Sigmoid colon (tissue), 7 donors: Measurements from ENCODE around the gene PTGER4. TPM values are rescaled to one million over a fixed set of nuclear protein-coding genes. Genes with fewer than 3 reads are reported as not detected.
"Not testable (repeated sequence)": the region's sequence is repeated elsewhere in the genome, so short reads cannot be mapped to it uniquely, and the experiment has no call there.

Source experiments
- DNase-seq: peaks from one replicate; pipeline ENCODE4 v3.0.0-alpha.2; 2019
- H3K27ac ChIP-seq, 4 donors: fragments of 200-600 bp; sonication (generic); one replicate each; pipeline ENCODE4 v1.5.1; 2016 to 2019; ENCODE audit warnings: mild to moderate bottlenecking in 1 of 4
- H3K27me3 ChIP-seq, 3 donors: fragments of 200-600 bp; sonication (generic); one replicate each; pipeline ENCODE4 v1.5.1; 2019; ENCODE audit warnings: mild to moderate bottlenecking in 1 of 3
- H3K36me3 ChIP-seq, 4 donors: fragments of 200-600 bp; sonication (generic); one replicate each; pipeline ENCODE4 v1.5.1; 2016 to 2019
- H3K4me1 ChIP-seq, 4 donors: fragments of 200-600 bp; sonication (generic); one replicate each; pipeline ENCODE4 v1.5.1; 2017 to 2019
- H3K4me3 ChIP-seq, 4 donors: fragments of 200-600 bp; sonication (generic); one replicate each; pipeline ENCODE4 v1.5.1; 2017 to 2019; ENCODE audit warnings: mild to moderate bottlenecking in 2 of 4, moderate library complexity in 1 of 4
- H3K9me3 ChIP-seq, 4 donors: fragments of 200-600 bp in 3 of 4; sonication (generic) in 3 of 4; one replicate each; pipeline versions ENCODE4 v1.5.1 to v1.6.1; 2013 to 2019
- EP300 ChIP-seq, 4 donors: sonication (generic); formaldehyde crosslinking; IDR thresholded peaks; one replicate each; pipeline ENCODE4 v1.6.1; 2017; ENCODE audit warnings: antibody characterized with exemption in 4 of 4
- POLR2A ChIP-seq, 2 donors: fragments of 450-650 bp; IDR thresholded peaks; one replicate each; pipeline ENCODE4 v1.6.1; 2016; ENCODE audit warnings: antibody characterized with exemption in 2 of 2, mild to moderate bottlenecking in 2 of 2, moderate library complexity in 2 of 2
- POLR2AphosphoS5 ChIP-seq, 4 donors: sonication (generic); formaldehyde crosslinking; IDR thresholded peaks; one replicate each; pipeline ENCODE4 v1.6.1; 2017; ENCODE audit warnings: antibody characterized with exemption in 4 of 4
- WGBS, 2 donors: extraction: QIAGEN DNeasy Blood & Tissue Kit; methylation state at CpG; one replicate each; pipeline ENCODE4 v1.1.7; 2013; 5-methylcytosine and 5-hydroxymethylcytosine counted together
- intact Hi-C: fragments of 100-400 bp; cut with DNase I; formaldehyde crosslinking; loops from one replicate; pipeline ENCODE4 v1.15.1; 2023
- polyA plus RNA-seq, 3 donors: library from polyadenylated mRNA; stranded (reverse); fragments of 200-250 nt; gene quantifications; one replicate each; pipeline ENCODE4 v1.2.3, GENCODE V29; 2013
- total RNA-seq, 4 donors: library from RNA; depleted of rRNA; stranded (reverse); fragments of >200 nt; gene quantifications; one replicate each; pipeline ENCODE4 v1.1.0, GENCODE V29; 2016
- TF ChIP-seq, protein P1 (sequence below), 4 experiments: fragments of 450-650 bp in 3 of 4; fragments of 200-600 bp in 1 of 4; IDR thresholded peaks; one replicate each; pipeline ENCODE4 v1.5.1; 2016 to 2019; ENCODE audit warnings: antibody characterized with exemption in 4 of 4, mild to moderate bottlenecking in 3 of 4, moderate library complexity in 2 of 4
- donor health status: healthy with polysubstance abuse.
- donor health status: Bipolar disorder and iron deficiency.
- donor health status: healthy.

The PTGER4 gene
- total and polyA plus RNA-seq, 7 donors, result 9.0 to 77.7 (median 44.3) TPM

DNA sequence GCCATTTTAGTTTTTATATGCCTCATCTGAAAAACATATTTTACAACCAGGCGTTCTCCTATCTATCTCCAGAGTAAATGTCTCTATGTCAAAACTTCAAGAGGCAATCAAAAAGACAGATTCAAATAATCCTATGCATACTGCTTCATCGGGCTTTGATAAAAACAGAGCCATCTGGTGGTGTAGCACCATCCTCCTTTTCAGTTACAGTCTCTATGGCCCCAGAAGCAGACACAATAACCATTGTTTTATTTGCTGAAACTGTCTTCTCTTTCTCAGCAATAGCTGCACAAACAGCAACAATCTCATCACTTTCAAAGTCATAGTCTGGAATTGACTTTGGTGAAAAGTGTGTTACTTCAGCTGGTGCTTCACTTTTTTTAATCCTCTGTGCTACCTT is 36.3 kb downstream of the PTGER4 start:
- Histone ChIP-seq H3K27me3 (no peaks in the 10 kb centered on the region), H3K4me1 (peaks cover 0 to 7% (median 2%) of the 10 kb centered on the region in 4 donors), H3K36me3 (peaks cover 0 to 17% (median 3%) of the 10 kb centered on the region in 4 donors), H3K4me3 (no peak overlapping the region), H3K27ac (no peak overlapping the region), H3K9me3 (no peaks in the 10 kb centered on the region)
- 13 to 56% methylated on average over 2 of the region's 2 CpGs for WGBS, 2 donors
- TF ChIP-seq EP300 (IDR thresholded peaks at IDR 0.05) (no peak), POLR2A (IDR thresholded peaks at IDR 0.05) (no peak), POLR2AphosphoS5 (IDR thresholded peaks at IDR 0.05) (no peak)
- TF ChIP-seq, protein P1, sequence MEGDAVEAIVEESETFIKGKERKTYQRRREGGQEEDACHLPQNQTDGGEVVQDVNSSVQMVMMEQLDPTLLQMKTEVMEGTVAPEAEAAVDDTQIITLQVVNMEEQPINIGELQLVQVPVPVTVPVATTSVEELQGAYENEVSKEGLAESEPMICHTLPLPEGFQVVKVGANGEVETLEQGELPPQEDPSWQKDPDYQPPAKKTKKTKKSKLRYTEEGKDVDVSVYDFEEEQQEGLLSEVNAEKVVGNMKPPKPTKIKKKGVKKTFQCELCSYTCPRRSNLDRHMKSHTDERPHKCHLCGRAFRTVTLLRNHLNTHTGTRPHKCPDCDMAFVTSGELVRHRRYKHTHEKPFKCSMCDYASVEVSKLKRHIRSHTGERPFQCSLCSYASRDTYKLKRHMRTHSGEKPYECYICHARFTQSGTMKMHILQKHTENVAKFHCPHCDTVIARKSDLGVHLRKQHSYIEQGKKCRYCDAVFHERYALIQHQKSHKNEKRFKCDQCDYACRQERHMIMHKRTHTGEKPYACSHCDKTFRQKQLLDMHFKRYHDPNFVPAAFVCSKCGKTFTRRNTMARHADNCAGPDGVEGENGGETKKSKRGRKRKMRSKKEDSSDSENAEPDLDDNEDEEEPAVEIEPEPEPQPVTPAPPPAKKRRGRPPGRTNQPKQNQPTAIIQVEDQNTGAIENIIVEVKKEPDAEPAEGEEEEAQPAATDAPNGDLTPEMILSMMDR (IDR thresholded peaks at IDR 0.05), result no peak
- no peak for DNase-seq
- intact Hi-C loops, result no loop called here

DNA sequence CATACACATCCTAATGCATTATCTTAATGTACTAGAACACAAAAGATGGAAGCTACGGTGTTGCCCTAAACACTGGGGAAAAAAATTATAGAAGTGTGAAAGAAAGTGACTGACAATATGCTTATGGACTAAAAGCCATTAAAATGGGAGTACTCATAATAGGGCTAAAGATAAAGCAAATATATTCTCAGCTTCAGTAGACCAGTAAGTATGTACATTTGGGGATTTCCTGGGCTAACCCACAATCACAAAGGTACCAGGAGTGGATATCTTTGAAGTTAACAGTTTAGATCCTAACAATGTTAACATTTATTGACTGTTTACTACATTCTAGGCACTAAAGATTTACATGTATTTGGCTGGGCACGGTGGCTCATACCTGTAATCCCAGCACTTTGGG is 36.9 kb downstream of the PTGER4 start:
- peaks cover 0 to 7% (median 2%) of the 10 kb centered on the region in 4 donors for H3K4me1 ChIP-seq
- intact Hi-C loops, result no loop called here
- peaks cover 0 to 23% (median 3%) of the 10 kb centered on the region in 4 donors for H3K36me3 ChIP-seq
- H3K9me3 ChIP-seq, result no peaks in the 10 kb centered on the region
- H3K27ac ChIP-seq, result no peak overlapping the region
- H3K4me3 ChIP-seq, result no peak overlapping the region
- H3K27me3 ChIP-seq, result no peaks in the 10 kb centered on the region
- 59 to 77% methylated on average over 2 of the region's 2 CpGs for WGBS, 2 donors
- TF ChIP-seq, protein P1 (IDR thresholded peaks at IDR 0.05), result no peak
- TF ChIP-seq POLR2AphosphoS5 (IDR thresholded peaks at IDR 0.05) (no peak), POLR2A (IDR thresholded peaks at IDR 0.05) (no peak), EP300 (IDR thresholded peaks at IDR 0.05) (no peak)
- no peak for DNase-seq

DNA sequence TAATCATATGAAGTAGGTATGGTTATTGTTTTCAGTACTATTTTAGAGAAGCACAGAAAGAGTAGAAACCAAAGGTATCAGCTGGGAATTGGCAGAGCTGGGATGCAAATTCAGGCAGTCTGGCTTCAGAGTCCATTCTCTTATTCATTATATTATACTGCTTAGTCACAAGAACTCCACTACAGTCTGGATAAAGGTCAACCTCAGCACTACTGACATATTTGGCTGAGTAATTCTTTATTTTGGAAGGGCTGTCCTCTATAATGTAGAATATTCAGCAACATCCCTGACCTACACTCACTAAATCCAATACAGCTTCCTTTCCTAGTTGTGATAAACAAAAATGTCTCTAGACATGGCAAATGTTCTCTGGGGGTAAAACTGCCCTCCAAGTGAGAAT is 37.6 kb downstream of the PTGER4 start:
- H3K36me3 ChIP-seq, result peaks cover 0 to 30% (median 3%) of the 10 kb centered on the region in 4 donors
- no peak overlapping the region for H3K4me3 ChIP-seq
- intact Hi-C loops, result no loop called here
- H3K27me3 ChIP-seq, result no peaks in the 10 kb centered on the region
- peaks cover 0 to 7% (median 2%) of the 10 kb centered on the region in 4 donors for H3K4me1 ChIP-seq
- TF ChIP-seq EP300 (IDR thresholded peaks at IDR 0.05) (no peak), POLR2AphosphoS5 (IDR thresholded peaks at IDR 0.05) (no peak), POLR2A (IDR thresholded peaks at IDR 0.05) (no peak)
- TF ChIP-seq, protein P1 (IDR thresholded peaks at IDR 0.05), result no peak
- no peak overlapping the region for H3K27ac ChIP-seq
- no peak for DNase-seq
- H3K9me3 ChIP-seq, result no peaks in the 10 kb centered on the region

DNA sequence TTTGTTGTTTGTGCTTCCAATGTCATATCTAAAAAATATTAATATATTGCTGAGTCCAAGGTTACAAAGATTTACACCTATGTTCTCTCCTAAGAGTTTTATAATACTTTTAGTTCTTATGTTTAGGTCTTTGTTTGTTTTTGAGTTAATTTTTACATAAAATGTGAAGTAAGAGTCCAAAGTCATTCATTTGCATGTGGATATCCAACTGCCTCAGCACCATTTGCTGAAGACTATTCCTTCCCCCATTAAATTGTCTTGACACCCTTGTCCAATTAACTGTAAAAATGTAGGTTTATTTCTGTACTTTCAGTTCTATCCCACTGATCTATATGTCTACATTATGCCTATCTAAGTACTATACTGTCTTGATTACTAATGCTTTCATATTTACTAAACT is 40.4 kb downstream of the PTGER4 start:
- intact Hi-C loops, result no loop called here
- peaks cover 0 to 2% (median 0%) of the 10 kb centered on the region in 4 donors for H3K9me3 ChIP-seq
- no peaks in the 10 kb centered on the region for H3K27me3 ChIP-seq
- DNase-seq, result no peak
- no peak for TF ChIP-seq POLR2A (IDR thresholded peaks at IDR 0.05)
- TF ChIP-seq POLR2AphosphoS5 (IDR thresholded peaks at IDR 0.05), result no peak
- TF ChIP-seq, protein P1 (IDR thresholded peaks at IDR 0.05), result no peak
- no peak for TF ChIP-seq EP300 (IDR thresholded peaks at IDR 0.05)
- peaks cover 0 to 45% (median 7%) of the 10 kb centered on the region in 4 donors for H3K36me3 ChIP-seq
- H3K4me3 ChIP-seq, result no peak overlapping the region
- peaks cover 0 to 3% (median 0%) of the 10 kb centered on the region in 4 donors for H3K4me1 ChIP-seq
- H3K27ac ChIP-seq, result no peak overlapping the region

DNA sequence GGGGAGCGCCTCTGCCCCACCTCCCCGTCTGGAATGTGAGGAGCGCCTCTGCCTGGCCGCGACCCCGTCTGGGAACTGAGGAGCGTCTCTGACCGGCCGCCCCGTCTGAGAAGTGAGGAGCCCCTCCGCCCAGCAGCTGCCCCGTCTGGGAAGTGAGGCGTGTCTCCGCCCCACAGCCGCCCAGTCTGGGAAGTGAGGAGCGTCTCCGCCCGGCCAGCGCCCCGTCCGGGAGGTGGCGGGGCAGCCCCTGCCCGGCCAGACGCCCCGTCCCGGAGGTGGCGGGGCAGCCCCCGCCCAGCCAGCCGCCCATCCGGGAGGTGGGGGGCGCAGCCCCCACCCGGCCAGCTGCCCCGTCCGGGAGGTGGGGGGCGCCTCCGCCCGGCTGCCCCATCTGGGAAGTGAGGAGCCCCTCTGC is 42.8 kb downstream of the PTGER4 start:
- H3K4me1 ChIP-seq, intact Hi-C loops, DNase-seq, H3K4me3 ChIP-seq, H3K27ac ChIP-seq, H3K27me3 ChIP-seq, H3K9me3 ChIP-seq: not testable (repeated sequence)
- H3K36me3 ChIP-seq, result peaks cover 0 to 40% (median 7%) of the 10 kb centered on the region in 4 donors
- 93 to 95% methylated on average over 37 of the region's 37 CpGs for WGBS, 2 donors
